Endothelial cell of umbilical vein (primary cell): Measurements from ENCODE around the gene CYB5R2.

Experiments used
- EZH2 ChIP-seq: IDR thresholded peaks from 2 replicates; pipeline ENCODE4 v1.6.1; 2012; ENCODE audit warnings: borderline replicate concordance, low read depth, mild to moderate bottlenecking, moderate library complexity, low read length, inconsistent platforms; ENCODE audit not compliant: severe bottlenecking
- FOS ChIP-seq: IDR thresholded peaks from 2 replicates; pipeline ENCODE4 v1.6.1; 2011; ENCODE audit warnings: mild to moderate bottlenecking, low read length, moderate library complexity, borderline replicate concordance; ENCODE audit not compliant: insufficient read depth
- GATA2 ChIP-seq: IDR thresholded peaks from 2 replicates; pipeline ENCODE4 v1.7.0; 2011; ENCODE audit warnings: low read depth, mild to moderate bottlenecking, moderate library complexity, mixed read lengths, low read length; ENCODE audit not compliant: insufficient read length, insufficient read depth
- JUN ChIP-seq: IDR thresholded peaks from 2 replicates; pipeline ENCODE4 v1.6.1; 2011; ENCODE audit warnings: borderline replicate concordance, low read depth; ENCODE audit not compliant: insufficient read length, insufficient read depth
- MYC ChIP-seq: IDR thresholded peaks from one replicate; pipeline ENCODE4 v1.6.1; 2011; ENCODE audit warnings: mild to moderate bottlenecking, low read depth, low read length
- POLR2A ChIP-seq: IDR thresholded peaks from 2 replicates; pipeline ENCODE4 v1.6.1; 2012; ENCODE audit warnings: low read depth, mild to moderate bottlenecking, control low read depth, low read length
- POLR2AphosphoS5 ChIP-seq: IDR thresholded peaks from 2 replicates; pipeline ENCODE4 v1.6.1; 2012; ENCODE audit warnings: low read depth, mild to moderate bottlenecking, control low read depth, low read length, moderate library complexity; ENCODE audit not compliant: insufficient read depth
- TF ChIP-seq, protein P1 (sequence below), 2 donors: IDR thresholded peaks; 1 replicate in 1 of 2; 2 replicates in 1 of 2; pipeline ENCODE4 v1.5.1; 2011; ENCODE audit warnings: low read length in 2 of 2, mild to moderate bottlenecking in 2 of 2, moderate library complexity in 2 of 2, control low read depth in 1 of 2, inconsistent platforms in 1 of 2, low read depth in 1 of 2; ENCODE audit not compliant: insufficient read depth in 1 of 2; ENCODE audit errors: extremely low read depth in 1 of 2
- TF ChIP-seq, protein P2 (sequence below): IDR thresholded peaks from 2 replicates; pipeline ENCODE4 v1.6.1; 2011; ENCODE audit not compliant: insufficient read depth, insufficient read length

DNA sequence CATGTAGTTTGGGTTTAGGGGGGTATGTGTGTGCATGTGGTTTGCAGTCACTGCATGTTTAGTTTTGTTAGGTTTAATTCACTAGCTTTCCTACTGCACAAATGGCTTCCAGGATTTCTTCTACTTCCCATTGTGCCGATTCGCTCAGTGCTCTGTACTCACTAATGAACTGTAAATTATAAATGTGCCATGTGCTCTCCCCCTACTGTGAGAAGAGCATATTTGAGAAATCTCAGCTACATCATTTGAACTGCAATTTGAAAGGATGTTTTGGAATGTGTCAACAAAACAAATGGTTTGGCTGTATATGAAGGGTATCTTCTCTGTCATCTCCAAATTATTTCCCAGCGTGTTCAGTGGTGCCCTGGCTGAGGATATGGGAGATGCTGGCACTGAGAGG lies 28.1 kb downstream of the CYB5R2 start:
- TF ChIP-seq, protein P1, sequence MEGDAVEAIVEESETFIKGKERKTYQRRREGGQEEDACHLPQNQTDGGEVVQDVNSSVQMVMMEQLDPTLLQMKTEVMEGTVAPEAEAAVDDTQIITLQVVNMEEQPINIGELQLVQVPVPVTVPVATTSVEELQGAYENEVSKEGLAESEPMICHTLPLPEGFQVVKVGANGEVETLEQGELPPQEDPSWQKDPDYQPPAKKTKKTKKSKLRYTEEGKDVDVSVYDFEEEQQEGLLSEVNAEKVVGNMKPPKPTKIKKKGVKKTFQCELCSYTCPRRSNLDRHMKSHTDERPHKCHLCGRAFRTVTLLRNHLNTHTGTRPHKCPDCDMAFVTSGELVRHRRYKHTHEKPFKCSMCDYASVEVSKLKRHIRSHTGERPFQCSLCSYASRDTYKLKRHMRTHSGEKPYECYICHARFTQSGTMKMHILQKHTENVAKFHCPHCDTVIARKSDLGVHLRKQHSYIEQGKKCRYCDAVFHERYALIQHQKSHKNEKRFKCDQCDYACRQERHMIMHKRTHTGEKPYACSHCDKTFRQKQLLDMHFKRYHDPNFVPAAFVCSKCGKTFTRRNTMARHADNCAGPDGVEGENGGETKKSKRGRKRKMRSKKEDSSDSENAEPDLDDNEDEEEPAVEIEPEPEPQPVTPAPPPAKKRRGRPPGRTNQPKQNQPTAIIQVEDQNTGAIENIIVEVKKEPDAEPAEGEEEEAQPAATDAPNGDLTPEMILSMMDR (IDR thresholded peaks at IDR 0.05; ENCODE audit: extremely low read depth in 1 of 2, insufficient read depth in 1 of 2, low read depth in 1 of 2, low read length in 2 of 2), result no peak
- TF ChIP-seq POLR2A (no peak), GATA2 (no peak), POLR2AphosphoS5 (no peak), MYC (no peak), EZH2 (no peak), JUN (no peak), FOS (no peak)
- TF ChIP-seq, protein P2, sequence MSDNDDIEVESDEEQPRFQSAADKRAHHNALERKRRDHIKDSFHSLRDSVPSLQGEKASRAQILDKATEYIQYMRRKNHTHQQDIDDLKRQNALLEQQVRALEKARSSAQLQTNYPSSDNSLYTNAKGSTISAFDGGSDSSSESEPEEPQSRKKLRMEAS, result no peak
